GM12892 (cell line): ENCODE results near the gene ANXA9.

Experiments
- DNase-seq: peaks from one replicate; pipeline ENCODE4 v3.0.0; 2011; ENCODE audit not compliant: insufficient read length
- FAIRE-seq: peaks from 2 replicates; lab custom pipeline; 2011; peaks lifted over from hg19 to GRCh38; lab: Jason Lieb, UNC
- POLR2A ChIP-seq: IDR thresholded peaks from 2 replicates; pipeline ENCODE4 v1.6.1; 2011; ENCODE audit warnings: low read depth, low read length, control low read depth
- POLR2AphosphoS5 ChIP-seq: IDR thresholded peaks from 2 replicates; pipeline ENCODE4 v1.6.1; 2011; ENCODE audit warnings: low read depth, low read length, control low read depth
- TAF1 ChIP-seq: IDR thresholded peaks from 2 replicates; pipeline ENCODE4 v1.6.1; 2011; ENCODE audit warnings: low read depth, mild to moderate bottlenecking, control low read depth, low read length, borderline replicate concordance

The ANXA9 gene

DNA sequence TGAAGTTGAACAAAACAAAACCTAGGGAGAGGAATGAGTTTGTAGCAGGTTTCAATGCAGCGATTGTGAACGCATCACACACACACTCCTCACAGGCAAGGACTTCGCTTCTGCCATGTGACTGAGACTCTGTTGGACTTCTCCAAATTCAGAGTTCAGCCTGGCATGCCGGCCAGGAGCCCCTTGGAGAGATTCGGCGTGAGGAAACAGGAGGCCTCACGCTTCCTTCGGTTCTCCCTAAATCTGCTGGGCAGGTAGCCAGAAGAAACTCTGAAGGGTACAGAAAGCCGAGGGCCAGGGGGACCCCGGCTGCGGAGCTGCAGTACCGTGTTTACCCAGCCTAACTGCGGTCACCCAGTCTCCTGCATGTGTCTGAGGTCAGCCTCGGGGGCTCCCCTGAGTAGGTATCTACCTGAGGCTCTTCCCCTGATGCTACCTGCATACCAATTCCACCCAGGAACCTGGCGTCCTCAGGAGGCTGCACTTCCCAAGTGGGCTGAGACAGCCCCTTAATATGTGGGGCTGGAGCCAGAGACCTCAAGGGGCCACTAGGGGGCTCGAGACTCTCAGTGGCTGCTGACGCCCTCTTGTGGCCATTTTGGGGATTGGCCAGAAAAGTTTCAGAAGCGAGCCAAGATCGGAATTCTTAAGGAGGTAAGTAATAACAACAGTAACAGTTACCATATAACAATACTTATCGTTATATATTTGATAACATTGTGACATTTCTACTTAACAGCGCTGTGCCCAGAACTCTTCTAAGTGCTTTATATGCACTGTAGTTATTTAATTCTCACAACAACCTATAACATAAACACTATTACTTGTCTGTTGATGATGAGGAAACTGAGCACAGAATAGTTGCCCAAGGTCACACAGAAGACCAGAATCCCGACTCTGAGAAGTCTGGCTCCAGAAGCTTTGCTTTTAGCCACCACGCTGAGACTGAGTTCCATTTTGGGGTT lies 2.7 kb upstream of the ANXA9 start:
- peak; percentile 82 for DNase-seq
- TF ChIP-seq POLR2A (no peak), POLR2AphosphoS5 (no peak), TAF1 (no peak)
- peak; percentile 70 for FAIRE-seq

DNA sequence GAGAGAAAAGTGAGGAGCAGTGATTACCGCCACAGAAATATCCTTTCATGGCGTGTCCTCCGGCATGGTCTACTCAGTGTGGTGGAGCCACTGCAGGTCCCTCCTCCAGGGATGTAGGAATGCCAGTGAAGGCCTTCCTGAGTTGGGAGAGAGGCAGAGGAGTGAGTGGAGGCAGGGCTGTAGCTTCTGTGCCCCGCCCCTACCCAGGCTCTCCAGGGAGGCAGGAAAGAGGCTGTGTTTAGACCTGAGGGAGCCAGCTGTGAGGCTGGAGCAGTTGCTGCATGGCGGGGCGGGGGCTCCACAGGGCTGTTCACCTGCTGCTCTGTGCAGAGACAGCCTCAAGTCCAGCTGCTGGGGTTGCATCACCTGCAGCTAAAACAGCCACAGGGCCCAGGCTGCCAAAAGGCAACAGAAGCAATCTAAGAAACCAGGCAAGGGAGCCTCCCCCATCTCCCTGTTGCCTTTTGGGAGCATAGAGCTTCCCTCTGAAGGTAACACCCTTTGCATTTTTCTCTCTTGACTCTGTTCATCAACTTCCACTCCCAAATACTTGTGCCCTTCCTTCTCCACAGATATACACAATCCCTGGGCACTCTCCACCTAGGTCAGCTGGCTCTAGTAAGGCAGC lies 801 bp upstream of the ANXA9 start:
- DNase-seq (no peak), FAIRE-seq (no peak)
- TF ChIP-seq TAF1 (no peak), POLR2AphosphoS5 (no peak), POLR2A (no peak)

DNA sequence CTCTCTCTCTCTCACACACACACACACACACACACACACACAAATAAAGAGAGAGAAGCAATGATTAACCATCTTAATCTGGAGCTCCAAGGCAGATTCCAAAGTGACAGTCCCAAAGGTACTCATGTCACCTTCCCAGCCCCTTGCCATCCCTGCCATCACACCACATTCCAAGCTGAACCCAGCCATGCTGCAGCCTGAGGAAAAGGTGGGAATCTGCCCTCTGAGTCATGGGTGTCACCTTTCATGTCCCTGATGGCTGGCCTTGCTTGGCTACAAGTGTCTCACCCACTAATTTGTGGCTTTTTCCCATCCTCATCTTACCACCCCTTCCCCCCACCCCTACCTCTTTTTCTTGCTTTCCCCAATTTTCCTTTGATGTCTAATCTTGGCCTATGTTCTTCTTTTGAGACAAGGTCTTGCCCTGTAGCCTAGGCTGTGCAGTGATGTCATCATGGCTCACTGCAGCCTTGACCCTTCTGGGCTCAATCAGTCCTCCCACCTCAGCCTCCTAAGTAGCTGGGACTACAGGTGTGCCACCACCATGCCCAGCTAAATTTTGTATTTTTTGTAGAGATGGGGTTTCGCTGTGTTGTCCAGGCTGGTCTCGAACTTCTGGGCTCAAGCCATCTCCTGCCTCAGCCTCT lies 3.2 kb downstream of the ANXA9 start:
- DNase-seq = no peak
- FAIRE-seq = no peak
- TF ChIP-seq TAF1 (no peak), POLR2AphosphoS5 (no peak), POLR2A (no peak)

DNA sequence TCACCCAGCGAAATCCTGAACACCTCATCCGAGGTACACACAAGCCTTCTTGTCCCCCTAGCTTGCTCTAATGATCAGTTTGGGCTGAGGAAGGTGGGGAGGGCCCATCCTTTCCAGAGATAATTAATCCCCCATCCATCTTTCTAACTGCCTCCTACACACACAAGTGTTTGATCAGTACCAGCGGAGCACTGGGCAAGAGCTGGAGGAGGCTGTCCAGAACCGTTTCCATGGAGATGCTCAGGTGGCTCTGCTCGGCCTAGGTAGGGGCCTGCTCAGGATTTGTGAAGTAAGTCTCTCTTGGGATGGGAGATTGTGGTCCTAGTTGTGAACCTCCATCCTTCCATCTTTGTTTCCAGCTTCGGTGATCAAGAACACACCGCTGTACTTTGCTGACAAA lies 5.8 kb downstream of the ANXA9 start:
- TF ChIP-seq TAF1 (no peak), POLR2A (no peak), POLR2AphosphoS5 (no peak)
- no peak for FAIRE-seq
- no peak for DNase-seq

DNA sequence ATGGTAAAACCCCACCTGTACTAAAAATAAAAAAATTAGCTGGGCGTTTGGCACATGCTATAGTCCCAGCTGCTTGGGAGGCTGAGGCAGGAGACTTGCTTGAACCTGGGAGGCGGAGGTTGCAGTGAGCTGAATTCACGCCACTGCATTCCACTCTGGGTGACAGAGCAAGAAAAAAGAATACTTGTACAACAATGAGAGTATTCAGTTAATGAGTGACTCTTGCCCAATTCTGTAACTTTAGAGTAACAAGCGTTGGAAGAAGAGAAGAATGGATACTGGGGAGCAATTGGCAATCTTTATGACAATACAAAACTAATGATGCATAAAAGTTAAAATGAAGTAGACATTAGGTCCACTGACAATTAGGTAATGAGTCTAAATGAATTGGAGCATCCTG lies 10.5 kb downstream of the ANXA9 start:
- no peak for FAIRE-seq
- no peak for TF ChIP-seq TAF1
- no peak for DNase-seq

DNA sequence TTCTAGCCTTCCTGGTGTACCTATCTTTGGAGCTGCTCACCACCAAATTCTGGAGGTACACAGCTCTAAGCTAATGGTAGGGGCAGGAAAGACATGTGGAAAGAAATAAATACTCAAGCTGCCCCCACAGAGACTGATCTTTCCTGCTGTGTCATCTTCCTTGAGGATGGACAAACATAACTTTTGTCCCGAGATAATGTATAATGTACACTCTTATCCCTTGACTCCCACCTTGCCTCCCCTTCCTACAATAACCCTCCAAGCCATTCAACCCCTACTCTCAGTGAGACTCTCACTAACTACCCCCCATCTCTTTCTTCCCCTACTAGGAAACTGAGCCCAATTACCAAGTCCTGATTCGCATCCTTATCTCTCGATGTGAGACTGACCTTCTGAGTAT lies 12.2 kb downstream of the ANXA9 start:
- DNase-seq = no peak
- no peak for TF ChIP-seq POLR2A
- no peak for TF ChIP-seq POLR2AphosphoS5
- TF ChIP-seq TAF1 = no peak
- no peak for FAIRE-seq

DNA sequence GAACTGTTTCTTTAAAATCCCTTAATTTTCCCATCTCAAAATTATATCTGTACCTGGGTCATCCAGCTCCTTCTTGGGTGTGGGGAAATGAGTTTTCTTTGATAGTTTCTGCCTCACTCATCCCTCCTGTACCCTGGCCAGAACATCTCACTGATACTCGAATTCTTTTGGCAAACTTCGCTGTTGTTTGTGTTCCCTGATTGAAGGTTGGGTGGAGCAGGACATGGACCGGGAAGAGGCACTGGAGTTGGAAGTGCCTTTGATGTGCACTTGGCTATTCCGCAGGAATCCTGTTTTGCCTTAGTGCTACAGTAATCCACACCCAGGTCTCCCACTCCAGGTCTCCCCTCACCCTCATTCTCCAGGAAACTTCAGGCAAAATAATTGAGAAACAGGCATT lies 13.4 kb downstream of the ANXA9 start:
- FAIRE-seq (peak; percentile 56), DNase-seq (no peak)
- TF ChIP-seq TAF1 = no peak
- TF ChIP-seq POLR2A = no peak
- TF ChIP-seq POLR2AphosphoS5 = no peak

DNA sequence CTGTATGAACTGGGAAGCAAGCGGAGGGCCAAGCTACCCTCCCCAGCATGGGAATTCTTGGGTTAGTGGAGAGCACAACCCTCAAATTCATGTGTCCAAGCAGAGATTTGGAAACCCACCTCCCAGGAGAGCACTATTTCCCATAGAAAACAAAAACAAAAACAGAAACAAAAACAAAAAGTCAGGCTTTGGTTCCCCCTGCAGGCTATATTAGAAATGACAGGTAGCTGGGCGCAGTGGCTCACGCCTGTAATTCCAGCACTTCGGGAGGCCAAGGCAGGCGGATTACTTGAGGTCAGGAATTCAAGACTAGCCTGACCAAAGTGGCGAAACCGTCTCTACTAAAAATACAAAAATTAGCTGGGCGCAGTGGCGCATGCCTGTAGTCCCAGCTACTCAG lies 13.8 kb downstream of the ANXA9 start:
- no peak for DNase-seq

DNA sequence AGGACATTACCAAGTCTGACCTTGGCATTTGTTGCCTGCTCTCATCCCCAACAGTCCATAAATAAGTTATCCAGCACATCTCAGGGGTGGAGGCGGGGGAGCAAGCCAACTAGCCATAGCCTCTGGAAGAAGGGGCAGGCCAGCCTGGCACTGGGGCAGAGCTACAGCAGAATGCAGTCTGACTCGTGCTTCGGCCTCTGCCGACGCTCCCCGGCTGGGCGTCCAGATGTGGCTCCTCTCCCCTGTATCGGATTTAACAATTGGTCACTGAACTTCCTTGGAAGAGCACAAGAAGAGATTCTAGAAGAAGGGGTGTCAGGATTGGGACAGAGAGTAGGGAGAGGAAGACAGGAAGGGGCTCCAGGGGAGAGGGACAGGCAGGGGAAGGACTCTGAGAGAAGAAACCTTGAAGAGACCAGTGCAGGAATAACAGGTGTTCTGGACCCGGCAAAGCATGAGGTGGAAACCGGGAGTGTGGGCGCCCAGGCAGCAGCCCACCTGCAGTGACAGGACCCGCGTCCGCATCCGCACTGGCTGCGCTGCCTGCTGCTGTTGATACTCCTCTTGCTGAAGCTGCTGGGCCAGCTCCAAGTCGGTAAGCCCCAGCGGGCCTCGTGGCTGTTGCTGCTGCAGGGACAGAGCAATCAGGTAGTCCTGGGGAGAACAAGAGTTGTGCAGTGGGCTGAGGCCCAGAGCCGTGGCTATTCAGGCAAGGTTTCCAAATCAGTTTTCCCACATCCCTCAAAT lies 15.2 kb downstream of the ANXA9 start:
- FAIRE-seq (no peak), DNase-seq (no peak)
- TF ChIP-seq TAF1 = no peak
- no peak for TF ChIP-seq POLR2AphosphoS5
- TF ChIP-seq POLR2A = no peak

More for the DNA sequence above, 13.8 kb downstream of the ANXA9 start:
- FAIRE-seq = no peak
- TF ChIP-seq TAF1 (no peak), POLR2AphosphoS5 (no peak), POLR2A (no peak)

DNA sequence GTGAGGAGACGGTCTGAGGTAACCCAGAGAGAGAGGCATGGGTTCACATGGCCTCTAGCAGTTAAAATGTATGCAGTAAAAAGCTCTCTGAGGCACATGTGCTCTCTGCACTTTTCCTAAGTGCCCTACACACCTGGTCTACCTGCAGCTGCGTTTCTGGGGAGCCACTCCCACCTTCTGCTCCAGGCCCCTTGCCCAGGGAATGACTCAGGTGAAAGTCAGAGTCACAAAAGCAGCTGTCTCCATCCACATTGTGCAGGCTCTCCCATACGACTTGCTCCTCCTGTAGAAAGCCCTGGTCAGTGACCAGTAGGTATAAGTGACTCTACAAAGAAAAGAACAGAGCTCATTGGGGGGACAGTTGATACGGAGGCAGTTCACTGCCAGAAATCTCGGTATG lies 15.9 kb downstream of the ANXA9 start:
- no peak for DNase-seq
- no peak for FAIRE-seq
- TF ChIP-seq POLR2A (no peak), TAF1 (no peak), POLR2AphosphoS5 (no peak)
